HepG2 (cell line): ENCODE results near the gene VSX1. TPM values are rescaled to one million over a fixed set of nuclear protein-coding genes. Genes with fewer than 3 reads are reported as not detected.

Experiments
- ATAC-seq: fragments of 200-7000 bp; cut with Tn5 transposase; 3 replicates; pipeline ENCODE4 v1.9.1; 2020; ENCODE audit warnings: mild to moderate bottlenecking, moderate library complexity
- BruUV-seq: library from RNA; stranded (reverse); fragments of 400-500 nt; replicated peaks from 2 replicates; lab custom pipeline; 2021; lab: Mats Ljungman, UMichigan
- CTCF ChIA-PET: fragments of 300-600 bp; formaldehyde crosslinking; extraction: SDS; loops from one replicate; lab custom pipeline; 2021; ENCODE audit warnings: low total read pairs, inconsistent platforms, low intra/inter-chr PET ratio; lab: Yijun Ruan, JAX
- POLR2A ChIA-PET: fragments of 350-600 bp; sonication (Branson Sonifier 250); formaldehyde crosslinking; loops from one replicate; lab custom pipeline; 2020; ENCODE audit warnings: antibody characterized with exemption, inconsistent platforms; lab: Yijun Ruan, JAX
- DNase-seq: peaks from one replicate; pipeline ENCODE4 v3.0.0-alpha.2; 2015; ENCODE audit warnings: low spot score
- FAIRE-seq: peaks from 3 replicates; lab custom pipeline; 2011; peaks lifted over from hg19 to GRCh38; lab: Jason Lieb, UNC
- H2AFZ ChIP-seq: one replicate; pipeline ENCODE4 v1.6.1; 2011; ENCODE audit warnings: low read length, inconsistent platforms
- H3K27ac ChIP-seq: fragments of 300-600 bp; 3 replicates; pipeline ENCODE4 v1.8.0; 2011; ENCODE audit warnings: mixed run types, mild to moderate bottlenecking, mixed read lengths, low read length, inconsistent platforms; ENCODE audit not compliant: insufficient read depth; ENCODE audit errors: extremely low read length
- H3K27me3 ChIP-seq, 2 experiments: fragments of 200-600 bp in 1 of 2; 2 replicates in 1 of 2; 3 replicates in 1 of 2; pipeline versions ENCODE4 v1.6.0 to v1.8.0; 2011; ENCODE audit warnings: low read length in 2 of 2, mild to moderate bottlenecking in 2 of 2, moderate library complexity in 2 of 2, inconsistent platforms in 1 of 2; ENCODE audit not compliant: insufficient read depth in 2 of 2, control insufficient read depth in 1 of 2
- H3K36me3 ChIP-seq, 2 experiments: fragments of 200-600 bp in 1 of 2; replicated peaks in 1 of 2; 2 replicates in 1 of 2; 3 replicates in 1 of 2; pipeline versions ENCODE4 v1.5.1 to v1.8.0; 2011; ENCODE audit warnings: low read length in 2 of 2, inconsistent platforms in 1 of 2; ENCODE audit not compliant: insufficient read depth in 2 of 2, control insufficient read depth in 1 of 2
- H3K4me1 ChIP-seq: 2 replicates; pipeline ENCODE4 v1.5.1; 2012; ENCODE audit warnings: low read length, inconsistent platforms; ENCODE audit not compliant: insufficient read depth
- H3K4me2 ChIP-seq: 2 replicates; pipeline ENCODE4 v1.6.0; 2011; ENCODE audit warnings: low read depth, low read length, inconsistent platforms
- H3K4me3 ChIP-seq, 3 experiments: fragments of 200-600 bp in 1 of 3; sonication (generic), shearing (Covaris generic) in 1 of 3; replicated peaks in 1 of 3; 2 replicates each; pipeline ENCODE4 v1.5.1; 2011 to 2016; ENCODE audit warnings: low read length in 3 of 3, inconsistent platforms in 2 of 3, low read depth in 2 of 3, mild to moderate bottlenecking in 2 of 3, control low read depth in 1 of 3, mixed read lengths in 1 of 3; ENCODE audit not compliant: insufficient read depth in 1 of 3
- H3K79me2 ChIP-seq: one replicate; pipeline ENCODE4 v1.6.1; 2011; ENCODE audit warnings: low read length, inconsistent platforms; ENCODE audit not compliant: insufficient read depth
- H3K9ac ChIP-seq: 2 replicates; pipeline ENCODE4 v1.6.0; 2011; ENCODE audit warnings: mild to moderate bottlenecking, low read depth, low read length, inconsistent platforms; ENCODE audit not compliant: insufficient read depth
- H3K9me3 ChIP-seq: 2 replicates; pipeline ENCODE4 v1.5.1; 2012; ENCODE audit warnings: mild to moderate bottlenecking, low read length
- H4K20me1 ChIP-seq: 2 replicates; pipeline ENCODE4 v1.6.0; 2011; ENCODE audit warnings: inconsistent platforms, mild to moderate bottlenecking, low read length, moderate library complexity; ENCODE audit not compliant: insufficient read depth
- CSRNP1 ChIP-seq: sonication (generic); formaldehyde crosslinking; IDR thresholded peaks from 2 replicates; pipeline ENCODE4 v1.8.1; 2023; ENCODE audit warnings: mild to moderate bottlenecking, missing genetic modification reagents
- GABPA ChIP-seq, 2 experiments: IDR thresholded peaks; 2 replicates each; pipeline ENCODE4 v1.6.1; 2011 to 2016; ENCODE audit warnings: low read depth in 2 of 2, low read length in 1 of 2, missing biosample characterization in 1 of 2, missing genetic modification characterization in 1 of 2
- HNRNPLL ChIP-seq: fragments of 200-400 bp; formaldehyde crosslinking; IDR thresholded peaks from 2 replicates; pipeline ENCODE4 v1.6.1; 2017; ENCODE audit warnings: mild to moderate bottlenecking, low read depth, low read length; ENCODE audit not compliant: poor library complexity, severe bottlenecking
- IRX3 ChIP-seq: sonication (generic); formaldehyde crosslinking; IDR thresholded peaks from 2 replicates; pipeline ENCODE4 v1.8.1; 2023; ENCODE audit warnings: mild to moderate bottlenecking, low read depth, missing genetic modification reagents, borderline replicate concordance
- MED13 ChIP-seq: sonication (generic); formaldehyde crosslinking; IDR thresholded peaks from 2 replicates; pipeline ENCODE4 v1.5.0; 2020; ENCODE audit warnings: missing genetic modification reagents
- RNF219 ChIP-seq: sonication (generic); formaldehyde crosslinking; IDR thresholded peaks from 2 replicates; pipeline ENCODE4 v1.5.0; 2020; ENCODE audit warnings: mild to moderate bottlenecking, missing genetic modification reagents
- SIX1 ChIP-seq: sonication (generic); formaldehyde crosslinking; IDR thresholded peaks from 2 replicates; pipeline ENCODE4 v1.4.0; 2020; ENCODE audit warnings: missing genetic modification reagents, borderline replicate concordance
- ZBTB8A ChIP-seq: sonication (generic); formaldehyde crosslinking; IDR thresholded peaks from 2 replicates; pipeline ENCODE4 v1.4.0; 2020; ENCODE audit warnings: mild to moderate bottlenecking, low read depth, missing genetic modification reagents, borderline replicate concordance
- ZNF12 ChIP-seq: sonication (generic); formaldehyde crosslinking; IDR thresholded peaks from 2 replicates; pipeline ENCODE4 v1.5.0; 2020; ENCODE audit warnings: missing genetic modification reagents
- ZNF296 ChIP-seq: sonication (generic); formaldehyde crosslinking; conservative IDR thresholded peaks from 2 replicates; pipeline ENCODE4 v1.5.0; 2020; ENCODE audit warnings: mild to moderate bottlenecking, missing genetic modification reagents
- ZNF737 ChIP-seq: sonication (generic); formaldehyde crosslinking; IDR thresholded peaks from 2 replicates; pipeline ENCODE4 v1.5.0; 2020; ENCODE audit warnings: missing genetic modification reagents, mild to moderate bottlenecking, borderline replicate concordance
- WGBS: methylation state at CpG from one replicate; pipeline ENCODE4 v1.1.6; 2017; ENCODE audit warnings: low lambda C conversion rate; 5-methylcytosine and 5-hydroxymethylcytosine counted together
- in situ Hi-C: cut with HindIII; loops from 2 replicates; pipeline ENCODE4 v1.10.0; 2017; ENCODE audit warnings: low pct_unique_long_range_greater_than_20kb; ENCODE audit not compliant: extremely low pct_ligation_motif_present
- intact Hi-C: fragments of 100-400 bp; cut with micrococcal nuclease; formaldehyde crosslinking; loops from one replicate; pipeline ENCODE4 v1.10.0; 2022; ENCODE audit not compliant: unreplicated experiment
- polyA plus RNA-seq, 8 experiments: library from polyadenylated mRNA; depleted of rRNA in 3 of 8; stranded (reverse) in 7 of 8; unstranded in 1 of 8; fragments of >200 nt; fragmentation: Illumina TruSeq in 4 of 8; extraction: Trizol in 4 of 8; gene quantifications; 2 replicates each; pipeline versions ENCODE4 v1.2.1 to v1.2.3, GENCODE V29; 2011 to 2016; ENCODE audit warnings: low read depth in 4 of 8, missing spikeins in 1 of 8, mixed read lengths in 1 of 8; ENCODE audit not compliant: insufficient read depth in 1 of 8
- total RNA-seq, 5 experiments: library from RNA; depleted of rRNA; stranded (reverse); fragments of >200 nt; fragmentation: Illumina TruSeq; extraction: Trizol; gene quantifications; 2 replicates each; pipeline ENCODE4 v1.2.3, GENCODE V29; 2016; ENCODE audit warnings: low read depth in 1 of 5
- TF ChIP-seq, protein P1 (sequence below): sonication (generic); formaldehyde crosslinking; IDR thresholded peaks from 2 replicates; pipeline ENCODE4 v1.8.1; 2023; ENCODE audit warnings: mild to moderate bottlenecking, inconsistent platforms, moderate library complexity, missing genetic modification reagents, borderline replicate concordance
- TF ChIP-seq, protein P2 (sequence below): sonication (generic); formaldehyde crosslinking; IDR thresholded peaks from 2 replicates; pipeline ENCODE4 v1.8.1; 2023; ENCODE audit warnings: mild to moderate bottlenecking, missing genetic modification reagents

The VSX1 gene
- total and polyA plus RNA-seq, 2 of the 13 experiments (the other 11 are each of a cell fraction or from before 2014, with no cell fraction given), result 0.04 TPM; not detected in 1

DNA sequence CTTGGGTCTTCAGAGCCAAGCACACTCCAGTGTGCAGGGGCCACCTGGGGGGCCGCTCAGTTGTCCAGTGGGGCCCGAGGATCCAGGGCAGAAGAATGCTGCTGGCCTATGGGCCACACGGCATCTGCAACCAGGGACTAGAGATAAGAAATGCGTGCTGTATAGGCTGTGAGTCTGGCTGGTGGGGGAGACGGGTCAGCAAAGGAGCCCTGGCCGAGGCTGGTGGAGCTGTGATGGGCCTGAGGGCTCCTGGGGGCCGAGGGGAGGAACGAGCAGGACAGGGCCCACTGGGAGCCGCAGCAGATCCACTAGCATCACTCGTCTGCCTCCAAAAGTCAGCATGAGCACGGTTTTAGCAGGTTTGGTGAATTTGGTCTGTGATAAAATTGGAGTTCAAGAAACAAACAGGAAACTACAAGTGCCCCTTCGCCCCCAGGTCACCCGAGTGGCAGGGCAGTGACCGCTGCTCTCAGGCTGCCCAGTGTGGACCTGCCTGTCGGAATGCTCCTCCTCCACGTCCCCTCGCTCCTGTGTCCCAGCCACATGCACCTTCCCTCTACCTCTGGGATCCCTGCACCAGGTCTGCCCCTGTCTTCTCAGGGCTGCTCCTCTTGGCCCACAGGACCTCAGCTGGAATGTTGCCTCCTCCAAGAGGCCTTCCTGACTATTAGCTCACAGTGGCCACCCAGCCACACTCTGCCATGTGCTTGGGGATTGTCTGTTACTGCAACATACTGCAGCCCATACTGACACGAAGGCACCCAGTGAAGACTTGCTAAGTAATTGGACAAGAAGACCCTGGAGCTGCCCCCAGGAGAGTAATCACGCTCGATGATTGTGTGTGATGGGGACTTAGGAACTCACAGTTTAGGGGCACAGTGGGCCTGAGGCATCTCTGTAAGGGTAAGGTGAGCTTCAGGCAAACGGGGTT, 34.9 kb downstream of the VSX1 start (continued):
- TF ChIP-seq, protein P1, sequence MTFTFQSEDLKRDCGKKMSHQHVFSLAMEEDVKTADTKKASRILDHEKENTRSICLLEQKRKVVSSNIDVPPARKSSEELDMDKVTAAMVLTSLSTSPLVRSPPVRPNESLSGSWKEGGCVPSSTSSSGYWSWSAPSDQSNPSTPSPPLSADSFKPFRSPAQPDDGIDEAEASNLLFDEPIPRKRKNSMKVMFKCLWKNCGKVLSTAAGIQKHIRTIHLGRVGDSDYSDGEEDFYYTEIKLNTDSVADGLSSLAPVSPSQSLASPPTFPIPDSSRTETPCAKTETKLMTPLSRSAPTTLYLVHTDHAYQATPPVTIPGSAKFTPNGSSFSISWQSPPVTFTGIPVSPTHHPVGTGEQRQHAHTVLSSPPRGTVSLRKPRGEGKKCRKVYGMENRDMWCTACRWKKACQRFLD (CRISPR knock-in tag), result no peak
- peak; percentile 94 for TF ChIP-seq ZNF12 (CRISPR knock-in tag)
- TF ChIP-seq ZNF737 (CRISPR knock-in tag), result no peak
- TF ChIP-seq IRX3 (CRISPR knock-in tag), result no peak
- no peak for TF ChIP-seq MED13 (CRISPR knock-in tag)
- no peak for TF ChIP-seq ZNF296 (CRISPR knock-in tag)
- peak; percentile 12 for TF ChIP-seq HNRNPLL

DNA sequence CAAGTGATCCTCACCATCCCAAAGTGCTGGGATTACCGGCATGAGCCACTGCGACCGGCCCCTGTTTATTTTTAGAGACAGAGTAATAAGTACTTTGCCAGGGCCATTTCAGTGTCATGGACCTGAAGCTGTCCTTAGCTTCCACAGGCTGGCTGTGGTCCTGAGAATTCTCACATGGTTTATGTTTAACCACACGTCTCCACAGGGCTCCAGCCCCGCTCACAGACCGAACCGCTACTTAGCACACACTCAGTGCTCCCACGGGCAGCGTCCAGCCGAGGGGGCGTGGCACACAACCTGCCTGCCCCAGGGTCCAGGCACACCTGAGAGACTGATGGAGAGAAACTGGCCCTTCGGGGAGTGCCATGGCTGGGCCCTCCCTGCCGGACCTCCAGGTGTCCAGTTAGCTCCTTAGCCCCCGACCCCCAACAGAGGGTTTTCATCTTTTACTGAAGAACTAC, 35.7 kb downstream of the VSX1 start:
- in situ Hi-C loops, result no loop called here
- BruUV-seq, result no TSS peak
- CTCF ChIA-PET, result interaction anchor here (0.9 kb wide), 1 partner anchor 20 kb away, joined by 3 read pairs; no protein-coding TSS in a partner anchor
- TF ChIP-seq ZBTB8A (CRISPR knock-in tag), result no peak
- TF ChIP-seq CSRNP1 (CRISPR knock-in tag), result 0 out of 2 replicates have a peak, but pooled peaks have one; percentile 42
- TF ChIP-seq GABPA (IDR thresholded peaks at IDR 0.05; ENCODE audit: low read depth, low read length), result no peak
- no peak for TF ChIP-seq GABPA (CRISPR knock-in tag; IDR thresholded peaks at IDR 0.05; ENCODE audit: low read depth)
- TF ChIP-seq, protein P2, sequence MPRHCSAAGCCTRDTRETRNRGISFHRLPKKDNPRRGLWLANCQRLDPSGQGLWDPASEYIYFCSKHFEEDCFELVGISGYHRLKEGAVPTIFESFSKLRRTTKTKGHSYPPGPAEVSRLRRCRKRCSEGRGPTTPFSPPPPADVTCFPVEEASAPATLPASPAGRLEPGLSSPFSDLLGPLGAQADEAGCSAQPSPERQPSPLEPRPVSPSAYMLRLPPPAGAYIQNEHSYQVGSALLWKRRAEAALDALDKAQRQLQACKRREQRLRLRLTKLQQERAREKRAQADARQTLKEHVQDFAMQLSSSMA (CRISPR knock-in tag), result no peak
- no peak for TF ChIP-seq SIX1
- TF ChIP-seq RNF219 (CRISPR knock-in tag), result no peak

More for the DNA sequence above, 35.7 kb downstream of the VSX1 start:
- peak; percentile 76 for DNase-seq
- peaks cover 0 to 3% of the 10 kb centered on the region in 2 experiments; a peak in 1 of 5 replicates for H3K27me3 ChIP-seq
- WGBS, result 15% methylated on average over 14 of the region's 14 CpGs
- peaks cover 42% of the 10 kb centered on the region for H3K4me1 ChIP-seq
- POLR2A ChIA-PET, result interaction anchor here (1.0 kb wide), 1 partner anchor 13 kb away, joined by 5 read pairs; no protein-coding TSS in a partner anchor
- H3K27ac ChIP-seq, result no peak overlapping the region
- peak; percentile 90 for ATAC-seq
- no peak overlapping the region for H3K4me3 ChIP-seq
- peak; percentile 99 for FAIRE-seq
- H4K20me1 ChIP-seq, result no peaks in the 10 kb centered on the region
- no peaks in the 10 kb centered on the region; a peak in 1 of 5 replicates for H3K36me3 ChIP-seq
- intact Hi-C loops, result loop anchor here (1.0 to 2.0 kb wide), 2 partner anchors 9 to 13 kb away; no protein-coding TSS in a partner anchor
- H3K4me2 ChIP-seq, result no peak overlapping the region
- H3K9me3 ChIP-seq, result no peaks in the 10 kb centered on the region
- no peaks in the 10 kb centered on the region for H3K79me2 ChIP-seq
- H2AFZ ChIP-seq, result no peak overlapping the region
- no peak overlapping the region for H3K9ac ChIP-seq
